GM23248 (cell line): ENCODE data around the gene SKI. TPM values are rescaled to one million over a fixed set of nuclear protein-coding genes. Genes with fewer than 3 reads are reported as not detected.

ENCODE experiments used
- DNase-seq: peaks from one replicate; pipeline ENCODE4 v3.0.0-alpha.2; 2015
- H2AFZ ChIP-seq: fragments of 200-600 bp; sonication (generic); 2 replicates; pipeline ENCODE4 v1.6.1; 2016; ENCODE audit warnings: antibody characterized with exemption
- H3F3A ChIP-seq: fragments of 200-600 bp; sonication (generic); 2 replicates; pipeline ENCODE4 v1.6.1; 2016; ENCODE audit warnings: mild to moderate bottlenecking, antibody characterized with exemption, mixed run types; ENCODE audit not compliant: insufficient read depth
- H3K27ac ChIP-seq: fragments of 200-600 bp; sonication (generic); 2 replicates; pipeline ENCODE4 v1.5.1; 2016; ENCODE audit warnings: mild to moderate bottlenecking
- H3K27me3 ChIP-seq: fragments of 200-600 bp; sonication (generic); replicated peaks from 2 replicates; pipeline ENCODE4 v1.6.1; 2016; ENCODE audit warnings: mild to moderate bottlenecking; ENCODE audit not compliant: insufficient read depth
- H3K36me3 ChIP-seq: fragments of 200-600 bp; sonication (generic); 2 replicates; pipeline ENCODE4 v1.6.1; 2016; ENCODE audit warnings: low read depth, mild to moderate bottlenecking
- H3K4me1 ChIP-seq: fragments of 200-600 bp; sonication (generic); 2 replicates; pipeline ENCODE4 v1.6.1; 2016; ENCODE audit warnings: mild to moderate bottlenecking; ENCODE audit not compliant: insufficient read depth
- H3K4me2 ChIP-seq: fragments of 200-600 bp; sonication (generic); one replicate; pipeline ENCODE4 v1.6.1; 2016; ENCODE audit warnings: mild to moderate bottlenecking; ENCODE audit not compliant: unreplicated experiment
- H3K4me3 ChIP-seq: fragments of 200-600 bp; sonication (generic); 2 replicates; pipeline ENCODE4 v1.5.1; 2016; ENCODE audit warnings: mild to moderate bottlenecking
- H3K79me2 ChIP-seq: fragments of 200-600 bp; sonication (generic); 2 replicates; pipeline ENCODE4 v1.6.1; 2016; ENCODE audit warnings: mild to moderate bottlenecking; ENCODE audit not compliant: insufficient read depth
- H3K9ac ChIP-seq: fragments of 200-600 bp; sonication (generic); 2 replicates; pipeline ENCODE4 v1.6.1; 2016; ENCODE audit warnings: mild to moderate bottlenecking
- H3K9me2 ChIP-seq: fragments of 200-600 bp; sonication (generic); 2 replicates; pipeline ENCODE4 v1.6.1; 2016; ENCODE audit warnings: mixed run types, mild to moderate bottlenecking, moderate library complexity; ENCODE audit not compliant: insufficient read depth
- H3K9me3 ChIP-seq: fragments of 200-600 bp; sonication (generic); one replicate; pipeline ENCODE4 v1.6.1; 2017; ENCODE audit warnings: low read depth
- H4K20me1 ChIP-seq: fragments of 200-600 bp; sonication (generic); 2 replicates; pipeline ENCODE4 v1.6.0; 2016; ENCODE audit not compliant: insufficient read depth
- EZH2 ChIP-seq: fragments of 200-600 bp; sonication (generic); IDR thresholded peaks from 2 replicates; pipeline ENCODE4 v1.6.1; 2018; ENCODE audit warnings: antibody characterized with exemption, mild to moderate bottlenecking; ENCODE audit not compliant: insufficient read depth, poor library complexity, severe bottlenecking
- EZH2phosphoT487 ChIP-seq: fragments of 200-600 bp; sonication (generic); IDR thresholded peaks from 2 replicates; pipeline ENCODE4 v1.6.1; 2018; ENCODE audit warnings: antibody characterized with exemption, moderate library complexity, mild to moderate bottlenecking, low read depth; ENCODE audit not compliant: insufficient read depth
- WGBS, 2 experiments: methylation state at CpG; one replicate each; pipeline ENCODE4 v1.1.6; 2015 to 2017; ENCODE audit warnings: low lambda C conversion rate in 2 of 2, low coverage in 1 of 2; ENCODE audit errors: missing lambda C conversion rate in 2 of 2; 5-methylcytosine and 5-hydroxymethylcytosine counted together
- in situ Hi-C: fragments of 300-500 bp; cut with MboI; formaldehyde crosslinking; loops from 2 replicates; pipeline ENCODE4 v1.15.0; 2020
- polyA plus RNA-seq: library from polyadenylated mRNA; unstranded; fragments of >200 nt; fragmentation: Nextera tagmentation; extraction: Ambion mirVana; gene quantifications from 2 replicates; pipeline ENCODE4 v1.2.1, GENCODE V29; 2016
- total RNA-seq: library from RNA; depleted of rRNA; stranded (reverse); fragments of >200 nt; shearing (Covaris generic); gene quantifications from 2 replicates; pipeline ENCODE4 v1.2.3, GENCODE V29; 2014

Gene SKI
- total and polyA plus RNA-seq, 2 experiments from 2014 or later: 3.8 to 23.1 TPM

- Histone ChIP-seq H4K20me1 (no peaks in the 10 kb centered on the region), H3K4me3 (no peak overlapping the region), H3K9me2 (no peaks in the 10 kb centered on the region), H3F3A (peaks cover 14% of the 10 kb centered on the region; the same call in 1 of the 2 replicates), H3K27ac (no peak overlapping the region), H3K79me2 (no peaks in the 10 kb centered on the region), H2AFZ (no peak overlapping the region), H3K27me3 (no peaks in the 10 kb centered on the region), H3K4me1 (peaks cover 26% of the 10 kb centered on the region), H3K9me3 (no peaks in the 10 kb centered on the region), H3K9ac (no peak overlapping the region), H3K4me2 (no peak overlapping the region), H3K36me3 (no peaks in the 10 kb centered on the region)
- DNase-seq: no peak
- WGBS, 2 experiments: 70 to 77% methylated on average over 7 of the region's 7 CpGs
- in situ Hi-C loops: no loop called here
- no peak for TF ChIP-seq EZH2phosphoT487
- TF ChIP-seq EZH2: no peak
Measured at GRCh38 chr1:2216767-2217058, 11.4 kb upstream of the SKI start.

GRCh38 chr1:2221271-2221670 lies 6.8 kb upstream of the SKI start:
- Histone ChIP-seq H3F3A (0 out of 2 replicates have a peak, but pooled peaks cover 3% of the 10 kb centered on the region), H3K9ac (no peak overlapping the region), H3K36me3 (no peaks in the 10 kb centered on the region), H3K27ac (no peak overlapping the region), H3K79me2 (no peaks in the 10 kb centered on the region), H3K9me3 (no peaks in the 10 kb centered on the region), H3K27me3 (no peaks in the 10 kb centered on the region), H3K4me2 (no peak overlapping the region), H3K4me3 (no peak overlapping the region), H3K4me1 (no peaks in the 10 kb centered on the region), H4K20me1 (no peaks in the 10 kb centered on the region), H3K9me2 (no peaks in the 10 kb centered on the region), H2AFZ (no peak overlapping the region)
- TF ChIP-seq EZH2 (no peak), EZH2phosphoT487 (no peak)
- WGBS, 2 experiments: 74 to 83% methylated on average over 2 to 3 of the region's 3 CpGs
- in situ Hi-C loops: no loop called here
- no peak for DNase-seq

- TF ChIP-seq EZH2phosphoT487: no peak
- no peak for TF ChIP-seq EZH2
- no peaks in the 10 kb centered on the region for H3K36me3 ChIP-seq
- no peaks in the 10 kb centered on the region for H3F3A ChIP-seq
- no peaks in the 10 kb centered on the region for H3K9me3 ChIP-seq
- no peaks in the 10 kb centered on the region for H4K20me1 ChIP-seq
- no peaks in the 10 kb centered on the region for H3K4me1 ChIP-seq
- H3K27me3 ChIP-seq: no peaks in the 10 kb centered on the region
- WGBS, 2 experiments: 87% methylated on average over 7 of the region's 7 CpGs
- no peak overlapping the region for H3K4me2 ChIP-seq
- H3K9ac ChIP-seq: no peak overlapping the region
- in situ Hi-C loops: no loop called here
- no peak overlapping the region for H3K4me3 ChIP-seq
- no peak overlapping the region for H2AFZ ChIP-seq
- no peaks in the 10 kb centered on the region for H3K9me2 ChIP-seq
- DNase-seq: no peak
- no peak overlapping the region for H3K27ac ChIP-seq
- H3K79me2 ChIP-seq: peaks cover 4% of the 10 kb centered on the region
Measured at GRCh38 chr1:2224170-2224584, 3.9 kb upstream of the SKI start.

DNA sequence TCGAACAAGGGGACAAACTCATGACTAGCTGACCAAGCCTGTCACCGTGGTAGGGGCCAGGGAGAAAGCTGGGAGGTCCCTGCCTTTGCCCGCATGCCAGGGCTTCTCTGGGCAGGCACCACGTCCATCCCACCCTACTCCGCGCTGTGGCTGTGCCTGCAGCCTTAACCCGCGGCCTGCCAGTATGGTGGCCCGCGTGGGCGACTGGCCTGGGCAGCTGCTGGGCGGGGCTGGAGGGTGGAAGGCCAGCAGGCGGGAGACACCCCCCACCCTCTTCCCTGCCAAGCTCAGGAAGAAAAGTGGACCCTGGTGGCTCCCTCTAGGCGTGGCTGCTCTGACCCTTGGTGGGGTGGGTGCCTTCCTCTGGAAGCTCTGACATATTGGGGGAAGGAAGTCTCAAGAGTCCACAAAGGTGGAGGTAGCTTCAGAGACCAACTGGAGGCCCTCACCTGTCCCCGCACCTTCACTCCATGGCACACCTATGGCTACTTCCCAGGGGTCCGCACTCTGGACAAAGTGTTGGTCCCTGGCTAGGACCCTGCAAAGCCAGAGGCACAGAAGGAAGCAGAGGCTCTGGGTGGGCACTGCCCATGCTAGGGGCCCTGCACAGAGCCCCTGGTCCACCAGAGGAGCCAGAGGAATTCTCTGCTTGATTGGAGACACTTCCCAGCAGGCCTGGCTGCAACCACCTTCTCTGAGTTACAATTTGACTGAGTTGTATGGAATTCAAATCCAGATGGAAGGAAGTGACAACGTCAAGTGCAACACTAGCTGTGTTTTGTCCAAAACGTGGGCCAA lies 3.3 kb upstream of the SKI start:
- TF ChIP-seq EZH2: no peak
- no peak for TF ChIP-seq EZH2phosphoT487
- in situ Hi-C loops: no loop called here
- WGBS, 2 experiments: 81 to 83% methylated on average over 15 to 18 of the region's 18 CpGs

More for the DNA sequence above, 3.3 kb upstream of the SKI start:
- no peaks in the 10 kb centered on the region for H3F3A ChIP-seq
- no peak for DNase-seq
- no peak overlapping the region for H2AFZ ChIP-seq
- H3K27ac ChIP-seq: no peak overlapping the region
- no peak overlapping the region for H3K4me2 ChIP-seq
- no peak overlapping the region for H3K4me3 ChIP-seq
- no peaks in the 10 kb centered on the region for H3K27me3 ChIP-seq
- 0 out of 2 replicates have a peak, but pooled peaks cover 3% of the 10 kb centered on the region for H4K20me1 ChIP-seq
- no peaks in the 10 kb centered on the region for H3K4me1 ChIP-seq
- peaks cover 11% of the 10 kb centered on the region for H3K79me2 ChIP-seq
- no peaks in the 10 kb centered on the region for H3K36me3 ChIP-seq
- no peaks in the 10 kb centered on the region for H3K9me3 ChIP-seq
- no peak overlapping the region for H3K9ac ChIP-seq
- no peaks in the 10 kb centered on the region for H3K9me2 ChIP-seq
